AG09319 (cell line): ENCODE data around the gene CDHR5.
"Not testable (repeated sequence)": the region's sequence is repeated elsewhere in the genome, so short reads cannot be mapped to it uniquely, and the experiment has no call there.

Experiments used
- DNase-seq: peaks from one replicate; pipeline ENCODE4 v3.0.0-alpha.2; 2010; ENCODE audit warnings: low read depth; ENCODE audit errors: extremely low read depth
- CTCF ChIP-seq: IDR thresholded peaks from 2 replicates; pipeline ENCODE4 v1.5.1; 2011; ENCODE audit warnings: low read depth, mild to moderate bottlenecking, inconsistent platforms, low read length, moderate library complexity

CDHR5 gene

GRCh38 chr11:653837-654236 lies 29.1 kb upstream of the CDHR5 start:
- no peak for TF ChIP-seq CTCF
- no peak for DNase-seq

- DNase-seq, result not testable (repeated sequence)
Observed at GRCh38 chr11:653136-653535, 28.4 kb upstream of the CDHR5 start.

GRCh38 chr11:650482-650881 lies 25.7 kb upstream of the CDHR5 start:
- no peak for TF ChIP-seq CTCF
- DNase-seq, result no peak

- not testable (repeated sequence) for DNase-seq
Observed at GRCh38 chr11:647672-648158, 23.0 kb upstream of the CDHR5 start.

- no peak for TF ChIP-seq CTCF
- DNase-seq, result no peak
Observed at GRCh38 chr11:646214-646613, 21.5 kb upstream of the CDHR5 start.

GRCh38 chr11:645536-645935 lies 20.8 kb upstream of the CDHR5 start:
- no peak for DNase-seq
- TF ChIP-seq CTCF, result no peak

- no peak for DNase-seq
- no peak for TF ChIP-seq CTCF
Observed at GRCh38 chr11:643849-644738, 19.3 kb upstream of the CDHR5 start.

GRCh38 chr11:643366-643765 lies 18.6 kb upstream of the CDHR5 start:
- TF ChIP-seq CTCF, result no peak
- no peak for DNase-seq
